Sigmoid colon (tissue), 4 donors: ENCODE results near the gene POM121L2.

Experiments used
- EP300 ChIP-seq, 4 donors: sonication (generic); formaldehyde crosslinking; IDR thresholded peaks; one replicate each; pipeline ENCODE4 v1.6.1; 2017; ENCODE audit warnings: antibody characterized with exemption in 4 of 4
- POLR2A ChIP-seq, 2 donors: fragments of 450-650 bp; IDR thresholded peaks; one replicate each; pipeline ENCODE4 v1.6.1; 2016; ENCODE audit warnings: antibody characterized with exemption in 2 of 2, mild to moderate bottlenecking in 2 of 2, moderate library complexity in 2 of 2
- POLR2AphosphoS5 ChIP-seq, 4 donors: sonication (generic); formaldehyde crosslinking; IDR thresholded peaks; one replicate each; pipeline ENCODE4 v1.6.1; 2017; ENCODE audit warnings: antibody characterized with exemption in 4 of 4
- TF ChIP-seq, protein P1 (sequence below), 4 experiments: fragments of 450-650 bp in 3 of 4; fragments of 200-600 bp in 1 of 4; IDR thresholded peaks; one replicate each; pipeline ENCODE4 v1.5.1; 2016 to 2019; ENCODE audit warnings: antibody characterized with exemption in 4 of 4, mild to moderate bottlenecking in 3 of 4, moderate library complexity in 2 of 4

DNA sequence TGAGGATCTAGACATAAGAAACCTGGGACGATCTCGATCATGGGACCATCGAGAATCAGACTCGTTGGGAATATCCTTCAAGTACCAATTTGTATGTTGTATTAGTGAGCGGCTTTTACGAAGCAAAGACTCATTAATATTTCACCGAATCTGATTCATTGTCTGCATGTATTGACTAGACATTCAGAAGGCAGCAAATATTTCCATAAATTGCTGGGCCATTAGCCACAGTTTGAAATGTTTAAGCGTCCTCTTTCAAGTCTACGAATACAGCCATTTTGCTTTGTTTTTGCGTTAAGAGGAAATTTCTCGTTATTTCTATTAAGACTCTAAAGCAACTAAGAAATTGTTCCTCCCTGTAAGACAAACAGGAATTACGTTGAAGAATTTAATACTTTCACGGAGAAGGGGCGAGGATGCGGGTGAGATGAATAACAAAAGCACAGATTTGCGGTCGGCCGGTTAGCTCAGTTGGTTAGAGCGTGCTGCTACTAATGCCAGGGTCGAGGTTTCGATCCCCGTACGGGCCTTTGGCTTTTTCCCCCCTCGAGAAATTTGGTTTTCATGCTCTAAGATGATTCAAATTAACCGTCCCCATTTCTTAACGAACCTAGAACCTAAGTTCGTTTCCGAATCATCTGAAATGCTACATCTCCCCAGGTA lies 18.5 kb downstream of the POM121L2 start:
- TF ChIP-seq, protein P1, sequence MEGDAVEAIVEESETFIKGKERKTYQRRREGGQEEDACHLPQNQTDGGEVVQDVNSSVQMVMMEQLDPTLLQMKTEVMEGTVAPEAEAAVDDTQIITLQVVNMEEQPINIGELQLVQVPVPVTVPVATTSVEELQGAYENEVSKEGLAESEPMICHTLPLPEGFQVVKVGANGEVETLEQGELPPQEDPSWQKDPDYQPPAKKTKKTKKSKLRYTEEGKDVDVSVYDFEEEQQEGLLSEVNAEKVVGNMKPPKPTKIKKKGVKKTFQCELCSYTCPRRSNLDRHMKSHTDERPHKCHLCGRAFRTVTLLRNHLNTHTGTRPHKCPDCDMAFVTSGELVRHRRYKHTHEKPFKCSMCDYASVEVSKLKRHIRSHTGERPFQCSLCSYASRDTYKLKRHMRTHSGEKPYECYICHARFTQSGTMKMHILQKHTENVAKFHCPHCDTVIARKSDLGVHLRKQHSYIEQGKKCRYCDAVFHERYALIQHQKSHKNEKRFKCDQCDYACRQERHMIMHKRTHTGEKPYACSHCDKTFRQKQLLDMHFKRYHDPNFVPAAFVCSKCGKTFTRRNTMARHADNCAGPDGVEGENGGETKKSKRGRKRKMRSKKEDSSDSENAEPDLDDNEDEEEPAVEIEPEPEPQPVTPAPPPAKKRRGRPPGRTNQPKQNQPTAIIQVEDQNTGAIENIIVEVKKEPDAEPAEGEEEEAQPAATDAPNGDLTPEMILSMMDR (IDR thresholded peaks at IDR 0.05), result no peak
- TF ChIP-seq EP300 (IDR thresholded peaks at IDR 0.05) (no peak), POLR2A (IDR thresholded peaks at IDR 0.05) (no peak), POLR2AphosphoS5 (IDR thresholded peaks at IDR 0.05) (peak in 1 of 4 donors; percentile 5)
